SK-N-SH treated with all-trans-retinoic acid at 6 μM for 48 hours (cell line): Measurements from ENCODE around the gene ST3GAL3.

ENCODE experiments used
- BACH2 ChIP-seq: fragments of 250-450 bp; sonication (Bioruptor Pico); IDR thresholded peaks from 2 replicates; pipeline ENCODE4 v1.9.0; 2021; ENCODE audit warnings: mild to moderate bottlenecking, borderline replicate concordance
- ESRRG ChIP-seq: fragments of 250-450 bp; sonication (Bioruptor Pico); IDR thresholded peaks from 2 replicates; pipeline ENCODE4 v1.6.1; 2021; ENCODE audit warnings: mild to moderate bottlenecking
- GLIS3 ChIP-seq: fragments of 250-450 bp; sonication (Bioruptor Pico); IDR thresholded peaks from 2 replicates; pipeline ENCODE4 v1.5.0; 2020; ENCODE audit warnings: mild to moderate bottlenecking, moderate library complexity
- PATZ1 ChIP-seq: fragments of 250-450 bp; sonication (Bioruptor Pico); IDR thresholded peaks from 2 replicates; pipeline ENCODE4 v1.8.0; 2020; ENCODE audit warnings: mild to moderate bottlenecking, moderate library complexity, borderline replicate concordance
- TSHZ2 ChIP-seq: fragments of 250-450 bp; sonication (Bioruptor Pico); IDR thresholded peaks from 2 replicates; pipeline ENCODE4 v1.5.0; 2020; ENCODE audit warnings: mild to moderate bottlenecking, moderate library complexity
- ZC3H10 ChIP-seq: fragments of 250-450 bp; sonication (Bioruptor Pico); IDR thresholded peaks from 2 replicates; pipeline ENCODE4 v1.5.1; 2021; ENCODE audit warnings: mild to moderate bottlenecking, moderate library complexity
- ZFP3 ChIP-seq: fragments of 250-450 bp; sonication (Bioruptor Pico); IDR thresholded peaks from 2 replicates; pipeline ENCODE4 v1.5.0; 2020; ENCODE audit warnings: mild to moderate bottlenecking, moderate library complexity

GRCh38 chr1:43980255-43981134 lies 273.2 kb downstream of the ST3GAL3 start:
- TF ChIP-seq ZC3H10 (CRISPR knock-in tag) = no peak
- TF ChIP-seq PATZ1 = no peak
- no peak for TF ChIP-seq BACH2 (CRISPR knock-in tag)
- TF ChIP-seq ZFP3 (CRISPR knock-in tag) = no peak
- no peak for TF ChIP-seq TSHZ2
- TF ChIP-seq ESRRG (CRISPR knock-in tag) = no peak
- TF ChIP-seq GLIS3 (CRISPR knock-in tag) = no peak
